HL-60 (cell line): ENCODE data around the gene LRMDA.

Experiments used
- DNase-seq, 2 experiments: peaks; one replicate each; pipeline ENCODE4 v3.0.0-alpha.2; 2010 to 2020; ENCODE audit warnings: low read depth in 1 of 2, low spot score in 1 of 2
- H3K27ac ChIP-seq: fragments of 250-450 bp; sonication (Bioruptor Pico); replicated peaks from 2 replicates; pipeline ENCODE4 v1.5.1; 2020; ENCODE audit warnings: mild to moderate bottlenecking, moderate library complexity
- H3K27me3 ChIP-seq: fragments of 250-450 bp; sonication (Bioruptor Pico); 2 replicates; pipeline ENCODE4 v1.5.1; 2021; ENCODE audit warnings: mild to moderate bottlenecking, moderate library complexity; ENCODE audit not compliant: insufficient read depth, poor library complexity, severe bottlenecking
- H3K4me3 ChIP-seq: replicated peaks from 2 replicates; pipeline ENCODE4 v1.5.1; 2011; ENCODE audit warnings: mild to moderate bottlenecking, control low read depth, low read length; ENCODE audit not compliant: insufficient read depth
- CTCF ChIP-seq: IDR thresholded peaks from one replicate; pipeline ENCODE4 v1.5.1; 2011; ENCODE audit warnings: low read length, control low read depth, inconsistent platforms; ENCODE audit not compliant: insufficient read depth
- GABPA ChIP-seq: IDR thresholded peaks from 2 replicates; pipeline ENCODE4 v1.6.1; 2012; ENCODE audit warnings: low read depth
- POLR2AphosphoS5 ChIP-seq: IDR thresholded peaks from 2 replicates; pipeline ENCODE4 v1.6.1; 2012; ENCODE audit warnings: low read depth
- REST ChIP-seq: IDR thresholded peaks from 2 replicates; pipeline ENCODE4 v1.6.1; 2012; ENCODE audit warnings: low read depth; ENCODE audit not compliant: insufficient replicate concordance
- SPI1 ChIP-seq: IDR thresholded peaks from 2 replicates; pipeline ENCODE4 v1.6.1; 2012; ENCODE audit warnings: low read depth, mild to moderate bottlenecking, borderline replicate concordance

Gene LRMDA

GRCh38 chr10:76403912-76404311 is 972.5 kb downstream of the LRMDA start:
- Histone ChIP-seq H3K27ac (no peak overlapping the region), H3K4me3 (no peak overlapping the region), H3K27me3 (no peaks in the 10 kb centered on the region)
- TF ChIP-seq SPI1 (peak; percentile 48; the same call in 1 of the 2 replicates), GABPA (no peak)
- DNase-seq, result peak in 1 of 2 experiments; percentile 4

- H3K27me3 ChIP-seq, result no peaks in the 10 kb centered on the region
- no peak overlapping the region for H3K27ac ChIP-seq
- H3K4me3 ChIP-seq, result no peak overlapping the region
- TF ChIP-seq SPI1 (no peak), POLR2AphosphoS5 (no peak), GABPA (no peak), CTCF (no peak), REST (no peak)
- no peak for DNase-seq
Observed at GRCh38 chr10:76404531-76404930, 973.1 kb downstream of the LRMDA start.

- TF ChIP-seq SPI1 (no peak), CTCF (no peak), REST (no peak), GABPA (no peak), POLR2AphosphoS5 (no peak)
- H3K4me3 ChIP-seq, result no peak overlapping the region
- DNase-seq, result no peak
- no peak overlapping the region for H3K27ac ChIP-seq
- no peaks in the 10 kb centered on the region for H3K27me3 ChIP-seq
Observed at GRCh38 chr10:76405922-76406321, 974.5 kb downstream of the LRMDA start.

GRCh38 chr10:76408646-76409045 is 977.2 kb downstream of the LRMDA start:
- no peak overlapping the region for H3K27ac ChIP-seq
- H3K4me3 ChIP-seq, result no peak overlapping the region
- no peaks in the 10 kb centered on the region for H3K27me3 ChIP-seq
- TF ChIP-seq POLR2AphosphoS5 (no peak), REST (no peak), GABPA (no peak), SPI1 (no peak), CTCF (no peak)
- no peak for DNase-seq
